ENCODE data around the gene GSTA4. TPM values are rescaled to one million over a fixed set of nuclear protein-coding genes. Genes with fewer than 3 reads are reported as not detected.

Gene GSTA4
- total and polyA plus RNA-seq, 12 donors, result 144 to 1,199 (median 353) TPM

- TF ChIP-seq, protein P1, sequence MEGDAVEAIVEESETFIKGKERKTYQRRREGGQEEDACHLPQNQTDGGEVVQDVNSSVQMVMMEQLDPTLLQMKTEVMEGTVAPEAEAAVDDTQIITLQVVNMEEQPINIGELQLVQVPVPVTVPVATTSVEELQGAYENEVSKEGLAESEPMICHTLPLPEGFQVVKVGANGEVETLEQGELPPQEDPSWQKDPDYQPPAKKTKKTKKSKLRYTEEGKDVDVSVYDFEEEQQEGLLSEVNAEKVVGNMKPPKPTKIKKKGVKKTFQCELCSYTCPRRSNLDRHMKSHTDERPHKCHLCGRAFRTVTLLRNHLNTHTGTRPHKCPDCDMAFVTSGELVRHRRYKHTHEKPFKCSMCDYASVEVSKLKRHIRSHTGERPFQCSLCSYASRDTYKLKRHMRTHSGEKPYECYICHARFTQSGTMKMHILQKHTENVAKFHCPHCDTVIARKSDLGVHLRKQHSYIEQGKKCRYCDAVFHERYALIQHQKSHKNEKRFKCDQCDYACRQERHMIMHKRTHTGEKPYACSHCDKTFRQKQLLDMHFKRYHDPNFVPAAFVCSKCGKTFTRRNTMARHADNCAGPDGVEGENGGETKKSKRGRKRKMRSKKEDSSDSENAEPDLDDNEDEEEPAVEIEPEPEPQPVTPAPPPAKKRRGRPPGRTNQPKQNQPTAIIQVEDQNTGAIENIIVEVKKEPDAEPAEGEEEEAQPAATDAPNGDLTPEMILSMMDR (IDR thresholded peaks at IDR 0.05), result no peak
- no peak for TF ChIP-seq POLR2A (IDR thresholded peaks at IDR 0.05)
- intact Hi-C loops (cut with DNase I), result no loop called here
- WGBS, 4 donors, result 87 to 90% (median 88%) methylated on average over 4 of the region's 4 CpGs
- H3K9me3 ChIP-seq (replicated peaks in 1 of 3), result no peaks in the 10 kb centered on the region
- H3K4me3 ChIP-seq, result no peak overlapping the region
- H3K36me3 ChIP-seq (replicated peaks in 1 of 2), result no peaks in the 10 kb centered on the region
- peaks cover 0 to 8% of the 10 kb centered on the region in 2 donors for H3K4me1 ChIP-seq (replicated peaks in 1 of 2)
- H3K27ac ChIP-seq, result no peak overlapping the region
- no peaks in the 10 kb centered on the region for H3K27me3 ChIP-seq
- DNase-seq, result no peak
Observed at GRCh38 chr6:52942221-52942620, 52.9 kb downstream of the GSTA4 start.

GRCh38 chr6:52937908-52938307 lies 57.2 kb downstream of the GSTA4 start:
- intact Hi-C loops (cut with DNase I), result no loop called here
- Histone ChIP-seq H3K9me3 (replicated peaks in 1 of 3) (no peaks in the 10 kb centered on the region), H3K4me1 (replicated peaks in 1 of 2) (peaks cover 0 to 8% of the 10 kb centered on the region in 2 donors), H3K27me3 (no peaks in the 10 kb centered on the region), H3K4me3 (no peak overlapping the region), H3K27ac (peak overlapping the region in 1 of 5 donors; percentile 17), H3K36me3 (replicated peaks in 1 of 2) (no peaks in the 10 kb centered on the region)
- TF ChIP-seq, protein P1 (IDR thresholded peaks at IDR 0.05), result no peak
- TF ChIP-seq POLR2A (IDR thresholded peaks at IDR 0.05), result no peak
- DNase-seq, result peak in 6 of 7 donors; percentile 40 to 63 (median 46)
- WGBS, 4 donors, result 41 to 55% (median 45%) methylated on average over 2 of the region's 2 CpGs

DNA sequence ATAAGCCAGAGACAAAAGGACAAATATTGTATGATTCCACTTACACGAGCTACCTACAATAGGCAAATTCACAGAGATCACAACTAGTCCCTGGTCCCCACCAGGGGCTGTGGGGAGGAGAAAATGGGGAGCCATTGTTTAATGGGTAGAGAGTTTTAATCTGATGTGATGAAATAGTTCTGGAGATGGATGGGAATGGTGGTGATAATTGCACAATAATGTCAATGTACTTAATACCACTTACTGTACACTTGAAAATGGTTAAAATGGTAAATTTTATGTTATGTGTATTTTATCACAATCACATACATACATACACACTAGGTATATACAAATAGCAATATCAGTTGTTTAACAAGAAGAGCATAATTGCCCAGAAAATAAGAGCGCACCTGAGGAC lies 61.3 kb downstream of the GSTA4 start:
- intact Hi-C loops (cut with DNase I), result no loop called here
- Histone ChIP-seq H3K4me3 (no peak overlapping the region), H3K36me3 (replicated peaks in 1 of 2) (no peaks in the 10 kb centered on the region), H3K27ac (no peak overlapping the region), H3K27me3 (no peaks in the 10 kb centered on the region), H3K9me3 (replicated peaks in 1 of 3) (no peaks in the 10 kb centered on the region), H3K4me1 (replicated peaks in 1 of 2) (peaks cover 4 to 13% of the 10 kb centered on the region in 2 donors)
- no peak for DNase-seq
- 85 to 92% (median 89%) methylated on average over 2 of the region's 2 CpGs for WGBS, 4 donors
- TF ChIP-seq, protein P1 (IDR thresholded peaks at IDR 0.05), result no peak
- no peak for TF ChIP-seq POLR2A (IDR thresholded peaks at IDR 0.05)

- Histone ChIP-seq H3K9me3 (replicated peaks in 1 of 3) (no peaks in the 10 kb centered on the region), H3K27me3 (no peaks in the 10 kb centered on the region), H3K27ac (no peak overlapping the region), H3K4me3 (no peak overlapping the region), H3K4me1 (replicated peaks in 1 of 2) (peaks cover 4 to 5% of the 10 kb centered on the region in 2 donors), H3K36me3 (replicated peaks in 1 of 2) (no peaks in the 10 kb centered on the region)
- TF ChIP-seq, protein P1 (IDR thresholded peaks at IDR 0.05), result no peak
- TF ChIP-seq POLR2A (IDR thresholded peaks at IDR 0.05), result no peak
- 85 to 95% (median 87%) methylated on average over 2 of the region's 2 CpGs for WGBS, 4 donors
- intact Hi-C loops (cut with DNase I), result no loop called here
- no peak for DNase-seq
Observed at GRCh38 chr6:52931351-52931750, 63.7 kb downstream of the GSTA4 start.
